ENCODE results near the gene CBLB.

CBLB gene

GRCh38 chr3:105857601-105858000 lies 11.2 kb downstream of the CBLB start:
- no peak overlapping the region for H3K4me3 ChIP-seq (ENCODE audit: low read depth, low read length)
- DNase-seq (ENCODE audit: low read depth): no peak
- TF ChIP-seq, protein P1, sequence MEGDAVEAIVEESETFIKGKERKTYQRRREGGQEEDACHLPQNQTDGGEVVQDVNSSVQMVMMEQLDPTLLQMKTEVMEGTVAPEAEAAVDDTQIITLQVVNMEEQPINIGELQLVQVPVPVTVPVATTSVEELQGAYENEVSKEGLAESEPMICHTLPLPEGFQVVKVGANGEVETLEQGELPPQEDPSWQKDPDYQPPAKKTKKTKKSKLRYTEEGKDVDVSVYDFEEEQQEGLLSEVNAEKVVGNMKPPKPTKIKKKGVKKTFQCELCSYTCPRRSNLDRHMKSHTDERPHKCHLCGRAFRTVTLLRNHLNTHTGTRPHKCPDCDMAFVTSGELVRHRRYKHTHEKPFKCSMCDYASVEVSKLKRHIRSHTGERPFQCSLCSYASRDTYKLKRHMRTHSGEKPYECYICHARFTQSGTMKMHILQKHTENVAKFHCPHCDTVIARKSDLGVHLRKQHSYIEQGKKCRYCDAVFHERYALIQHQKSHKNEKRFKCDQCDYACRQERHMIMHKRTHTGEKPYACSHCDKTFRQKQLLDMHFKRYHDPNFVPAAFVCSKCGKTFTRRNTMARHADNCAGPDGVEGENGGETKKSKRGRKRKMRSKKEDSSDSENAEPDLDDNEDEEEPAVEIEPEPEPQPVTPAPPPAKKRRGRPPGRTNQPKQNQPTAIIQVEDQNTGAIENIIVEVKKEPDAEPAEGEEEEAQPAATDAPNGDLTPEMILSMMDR (IDR thresholded peaks at IDR 0.05; ENCODE audit: control insufficient read depth, extremely low read depth, insufficient read depth): no peak

DNA sequence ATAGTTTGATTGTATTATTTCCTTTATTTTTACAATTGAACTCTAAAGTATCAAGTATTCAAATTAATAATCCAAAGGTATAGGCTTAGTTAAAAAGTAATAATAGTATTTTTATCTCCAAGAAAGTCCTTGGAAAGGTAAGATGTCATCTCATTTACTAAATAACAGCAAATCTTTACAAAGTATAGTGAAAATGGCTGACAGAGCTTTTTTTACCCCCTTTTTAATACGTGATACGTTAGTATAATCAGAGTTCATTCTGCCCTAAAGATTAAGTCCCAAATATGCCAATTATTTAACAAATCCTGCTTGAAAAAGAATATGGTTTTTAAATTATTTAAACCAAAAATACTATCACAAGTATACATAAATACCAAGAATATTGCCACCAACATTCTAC lies 12.2 kb downstream of the CBLB start:
- TF ChIP-seq, protein P1 (IDR thresholded peaks at IDR 0.05; ENCODE audit: control insufficient read depth, extremely low read depth, insufficient read depth): no peak
- no peak for DNase-seq (ENCODE audit: low read depth)
- H3K4me3 ChIP-seq (ENCODE audit: low read depth, low read length): no peak overlapping the region

DNA sequence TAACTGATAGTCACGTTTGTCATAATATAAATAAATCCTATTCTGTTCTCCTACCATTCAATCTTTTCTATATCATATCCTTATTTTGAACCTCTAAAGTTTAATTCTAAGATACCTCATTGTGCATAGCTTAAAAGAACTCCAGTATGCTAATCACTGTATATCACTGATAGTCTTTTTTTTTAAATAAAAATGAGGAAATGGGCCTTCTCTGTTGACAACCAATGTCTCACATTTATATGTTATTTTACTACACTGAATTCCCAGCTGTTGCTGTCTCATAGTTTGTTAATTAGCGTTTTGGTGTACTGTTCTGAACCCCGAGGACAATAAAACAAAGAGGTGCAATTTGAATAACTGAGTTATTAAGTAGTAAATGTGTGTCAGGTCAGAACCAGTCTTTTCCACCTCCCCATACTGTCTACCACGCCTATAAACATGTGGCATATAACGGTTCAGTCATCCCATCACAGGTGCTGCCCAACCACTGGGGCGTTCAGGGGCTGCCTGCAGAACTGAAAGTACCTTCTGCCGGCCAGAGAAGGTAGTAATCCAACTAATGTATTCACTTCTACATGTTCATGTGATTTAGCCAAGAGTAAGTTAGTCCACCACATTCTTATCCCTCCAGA lies 14.9 kb downstream of the CBLB start:
- DNase-seq (ENCODE audit: low read depth): no peak
- no peak overlapping the region for H3K4me3 ChIP-seq (ENCODE audit: low read depth, low read length)

GRCh38 chr3:105851582-105851981 lies 17.2 kb downstream of the CBLB start:
- H3K4me3 ChIP-seq (ENCODE audit: low read depth, low read length): no peak overlapping the region
- TF ChIP-seq, protein P1 (IDR thresholded peaks at IDR 0.05; ENCODE audit: control insufficient read depth, extremely low read depth, insufficient read depth): no peak
- DNase-seq (ENCODE audit: low read depth): no peak

More for the DNA sequence above, 14.9 kb downstream of the CBLB start:
- TF ChIP-seq, protein P1 (IDR thresholded peaks at IDR 0.05; ENCODE audit: control insufficient read depth, extremely low read depth, insufficient read depth): no peak

DNA sequence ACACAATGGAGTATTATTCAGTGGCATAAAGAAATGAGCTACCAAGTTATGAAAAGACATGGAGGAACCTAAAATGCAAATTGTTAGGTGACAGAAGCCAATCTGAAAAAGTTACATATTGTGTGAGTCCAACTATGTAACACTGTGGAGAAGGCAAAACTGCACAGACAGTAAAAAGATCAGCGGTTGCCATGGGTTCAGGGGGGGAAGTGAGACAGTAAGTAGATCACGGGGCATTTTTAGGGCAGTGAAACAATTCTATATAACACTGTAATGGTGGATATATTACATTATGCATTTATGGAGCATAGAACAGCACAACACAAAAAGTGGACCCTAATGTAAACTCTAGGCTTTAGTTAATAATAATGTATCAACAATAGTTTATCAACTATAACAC lies 17.6 kb downstream of the CBLB start:
- H3K4me3 ChIP-seq (ENCODE audit: low read depth, low read length): no peak overlapping the region
- no peak for DNase-seq (ENCODE audit: low read depth)
- TF ChIP-seq, protein P1 (IDR thresholded peaks at IDR 0.05; ENCODE audit: control insufficient read depth, extremely low read depth, insufficient read depth): no peak

DNA sequence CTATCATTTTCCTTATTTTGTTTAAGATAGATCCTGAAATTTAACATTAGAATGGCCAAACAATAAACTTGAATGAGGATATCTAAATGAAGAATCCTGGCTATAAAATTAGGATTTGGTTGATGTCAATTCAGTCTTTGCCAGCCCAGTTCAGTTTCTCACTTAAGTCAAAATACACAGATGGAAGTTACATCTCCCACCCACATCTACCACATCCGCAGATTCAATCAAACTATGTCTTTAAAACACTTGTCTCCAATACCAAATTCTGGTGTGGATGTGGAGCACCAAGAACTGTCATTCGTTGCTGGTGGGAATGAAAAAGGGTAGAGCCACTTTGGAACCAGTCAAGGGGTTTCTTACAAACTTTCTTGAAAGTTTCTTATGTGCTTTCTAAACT lies 18.2 kb downstream of the CBLB start:
- TF ChIP-seq, protein P1 (IDR thresholded peaks at IDR 0.05; ENCODE audit: control insufficient read depth, extremely low read depth, insufficient read depth): no peak
- DNase-seq (ENCODE audit: low read depth): no peak
- H3K4me3 ChIP-seq (ENCODE audit: low read depth, low read length): no peak overlapping the region

DNA sequence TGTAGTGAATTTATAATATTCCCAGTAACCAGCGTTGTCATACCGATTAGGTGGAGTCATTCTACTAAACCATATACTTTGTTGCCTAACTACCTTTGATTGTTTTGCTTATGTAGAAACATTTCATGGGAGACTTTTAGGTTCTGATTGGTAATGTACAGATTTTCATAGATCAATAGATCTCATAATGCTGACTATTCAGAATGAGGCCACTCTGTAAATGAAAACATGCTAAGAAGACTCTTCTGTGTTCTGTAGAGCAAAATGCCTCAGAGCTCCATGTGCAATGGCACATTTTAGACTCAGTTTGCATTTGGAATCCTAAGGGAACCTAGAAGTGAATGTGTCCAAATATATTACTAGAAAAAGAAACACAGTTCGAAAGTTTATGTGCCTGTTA lies 20.0 kb downstream of the CBLB start:
- DNase-seq (ENCODE audit: low read depth): no peak
- no peak overlapping the region for H3K4me3 ChIP-seq (ENCODE audit: low read depth, low read length)
- TF ChIP-seq, protein P1 (IDR thresholded peaks at IDR 0.05; ENCODE audit: control insufficient read depth, extremely low read depth, insufficient read depth): no peak

Measured in LNCaP clone FGC (cell line).